HG03439 (cell line): ENCODE measurements around the gene FCGR1A.
"Not testable (repeated sequence)": the region's sequence is repeated elsewhere in the genome, so short reads cannot be mapped to it uniquely, and the experiment has no call there.

Experiments
- ATAC-seq: cut with Tn5 transposase; IDR thresholded peaks from one replicate; pipeline ENCODE4 v1.9.1; 2021; ENCODE audit warnings: mild to moderate bottlenecking, moderate library complexity; ENCODE audit not compliant: unreplicated experiment

Gene FCGR1A

DNA sequence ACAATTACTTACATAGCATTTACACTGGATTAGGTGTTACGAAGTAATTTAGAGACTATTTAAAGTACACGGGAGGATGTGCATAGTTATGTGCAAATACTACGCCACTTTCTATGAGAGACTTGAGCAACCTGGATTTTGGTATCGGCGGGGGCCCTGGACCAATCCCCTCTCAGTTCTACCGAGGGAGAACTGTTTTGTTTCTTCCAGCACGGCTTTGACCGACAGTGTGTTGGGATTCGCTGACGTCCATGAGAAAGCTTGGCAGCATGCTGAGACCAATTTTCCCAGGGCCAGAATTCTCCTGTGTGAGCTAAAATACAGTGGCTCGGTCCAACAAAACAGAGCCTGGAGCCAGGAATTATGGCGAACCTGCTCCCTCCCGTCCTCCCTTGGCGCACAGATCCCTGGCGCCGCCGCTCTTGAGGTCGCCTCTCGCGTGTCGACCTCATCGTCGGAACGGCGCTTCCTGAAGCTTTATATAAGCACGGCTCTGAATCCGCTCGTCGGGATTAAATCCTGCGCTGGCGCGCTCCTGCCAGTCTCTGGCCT is 49.3 kb downstream of the FCGR1A start:
- ATAC-seq: peak; percentile 7

DNA sequence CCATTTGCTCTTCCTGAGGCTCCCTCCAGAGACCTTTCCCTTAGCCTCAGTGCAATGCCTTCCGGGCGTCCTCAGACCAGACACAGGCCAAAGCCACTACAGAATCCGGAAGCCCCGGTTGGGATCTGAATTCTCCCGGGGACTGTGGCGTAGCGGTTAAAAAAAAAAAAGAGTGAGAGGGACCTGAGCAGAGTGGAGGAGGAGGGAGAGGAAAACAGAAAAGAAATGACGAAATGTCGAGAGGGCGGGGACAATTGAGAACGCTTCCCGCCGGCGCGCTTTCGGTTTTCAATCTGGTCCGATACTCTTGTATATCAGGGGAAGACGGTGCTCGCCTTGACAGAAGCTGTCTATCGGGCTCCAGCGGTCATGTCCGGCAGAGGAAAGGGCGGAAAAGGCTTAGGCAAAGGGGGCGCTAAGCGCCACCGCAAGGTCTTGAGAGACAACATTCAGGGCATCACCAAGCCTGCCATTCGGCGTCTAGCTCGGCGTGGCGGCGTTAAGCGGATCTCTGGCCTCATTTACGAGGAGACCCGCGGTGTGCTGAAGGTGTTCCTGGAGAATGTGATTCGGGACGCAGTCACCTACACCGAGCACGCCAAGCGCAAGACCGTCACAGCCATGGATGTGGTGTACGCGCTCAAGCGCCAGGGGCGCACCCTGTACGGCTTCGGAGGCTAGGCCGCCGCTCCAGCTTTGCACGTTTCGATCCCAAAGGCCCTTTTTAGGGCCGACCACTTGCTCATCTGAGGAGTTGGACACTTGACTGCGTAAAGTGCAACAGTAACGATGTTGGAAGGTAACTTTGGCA is 50.0 kb downstream of the FCGR1A start:
- peak; percentile 59 for ATAC-seq

DNA sequence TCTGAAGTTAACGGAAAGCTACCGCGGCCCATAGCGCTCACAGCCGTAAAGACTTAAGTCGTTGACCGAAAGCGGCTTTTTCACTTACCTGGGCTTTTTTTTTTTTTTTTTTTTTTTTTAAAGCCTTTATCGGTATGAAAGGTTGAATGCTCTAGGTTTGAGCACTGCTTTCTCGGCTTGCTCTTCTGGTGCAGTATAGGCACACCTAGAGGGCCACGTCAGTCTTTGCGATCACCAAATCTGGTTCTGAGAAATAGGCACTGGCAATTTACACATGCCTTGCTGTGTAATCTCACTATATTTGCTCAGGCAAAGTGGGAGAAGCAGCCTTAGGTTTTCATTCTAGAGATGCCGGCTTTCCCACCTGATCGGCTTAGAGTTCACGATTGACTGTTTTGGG is 50.6 kb downstream of the FCGR1A start:
- not testable (repeated sequence) for ATAC-seq

DNA sequence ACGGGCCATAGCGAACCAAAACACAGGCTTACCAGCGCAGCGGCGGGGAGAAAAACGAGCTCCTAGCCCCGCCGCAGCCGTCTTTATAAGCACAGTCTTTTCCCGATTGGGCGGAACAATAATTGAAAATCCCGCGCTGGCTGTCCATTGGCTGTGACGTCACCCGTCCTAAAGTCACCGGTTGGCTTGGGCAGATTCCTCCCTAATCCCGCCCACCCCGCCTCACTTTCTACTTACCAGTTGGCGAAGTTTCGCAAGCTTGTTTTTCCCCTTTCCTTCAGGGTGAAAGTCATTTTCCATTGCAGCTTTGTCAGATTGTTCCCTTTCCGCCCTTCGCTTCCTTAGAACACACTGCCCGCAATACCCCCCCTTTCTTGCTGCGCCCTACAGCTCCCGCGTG is 58.7 kb downstream of the FCGR1A start:
- ATAC-seq: peak; percentile 25
